ENCODE data around the gene KRT15.

The KRT15 gene

DNA sequence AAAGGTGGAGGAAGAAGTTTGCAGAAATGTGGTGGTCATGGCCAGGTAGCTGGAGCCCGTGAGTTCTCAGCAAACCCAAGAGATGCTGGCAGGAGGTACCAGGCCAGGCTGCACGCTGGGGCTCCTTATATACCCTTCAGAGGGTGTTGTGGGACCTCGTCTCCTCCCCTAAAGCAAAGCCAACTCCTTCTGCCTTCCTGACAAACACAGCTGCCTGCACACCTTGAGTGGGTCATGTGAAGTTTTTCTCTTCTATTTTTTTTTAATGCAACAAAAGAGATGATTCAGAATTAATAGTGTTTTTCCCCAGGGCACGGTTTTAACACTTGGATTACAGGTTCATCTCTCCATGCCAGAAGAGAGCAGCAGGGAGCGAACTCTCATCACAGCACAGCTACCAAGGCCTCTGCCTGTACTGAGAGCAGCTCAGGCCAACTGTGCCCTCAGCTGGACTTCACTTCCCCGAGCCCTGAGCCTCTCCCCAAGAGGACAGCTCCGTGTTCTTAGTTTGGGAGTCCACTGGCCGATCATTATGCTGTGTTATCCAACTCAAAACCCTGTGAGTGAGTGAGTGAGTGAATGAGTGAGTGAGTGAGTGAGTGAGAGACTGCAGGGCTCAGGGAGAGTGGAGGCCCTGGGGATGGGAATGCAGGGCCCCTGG is at the start of gene KRT15:
KRT15 (minus strand) TSS at position 102 of the 661 bp plus-strand sequence; CDS start at position 39, 63 bp downstream.
- no peak for DNase-seq

- no peak for DNase-seq
Observed at GRCh38 chr17:41567317-41567716, 48.6 kb upstream of the KRT15 start.

DNA sequence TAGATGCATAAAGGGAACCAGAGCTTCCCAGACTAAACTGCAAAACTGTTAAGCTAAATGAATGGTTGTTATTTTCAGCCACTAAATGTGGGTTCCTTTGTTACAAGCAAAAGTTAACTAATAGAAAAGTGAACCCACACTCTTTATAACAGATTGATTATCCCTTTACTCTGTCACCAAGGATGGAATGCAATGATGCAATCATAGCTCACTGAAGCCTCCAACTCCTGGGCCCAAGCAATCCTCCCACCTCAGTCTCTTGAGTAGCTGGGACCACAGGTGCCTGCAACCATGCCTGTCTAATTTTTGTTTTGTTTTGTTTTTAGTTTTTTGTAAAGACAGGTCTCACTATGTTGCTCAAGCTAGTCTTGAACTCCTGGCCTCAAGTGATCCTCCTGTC is 46.6 kb upstream of the KRT15 start:
- DNase-seq: no peak

DNA sequence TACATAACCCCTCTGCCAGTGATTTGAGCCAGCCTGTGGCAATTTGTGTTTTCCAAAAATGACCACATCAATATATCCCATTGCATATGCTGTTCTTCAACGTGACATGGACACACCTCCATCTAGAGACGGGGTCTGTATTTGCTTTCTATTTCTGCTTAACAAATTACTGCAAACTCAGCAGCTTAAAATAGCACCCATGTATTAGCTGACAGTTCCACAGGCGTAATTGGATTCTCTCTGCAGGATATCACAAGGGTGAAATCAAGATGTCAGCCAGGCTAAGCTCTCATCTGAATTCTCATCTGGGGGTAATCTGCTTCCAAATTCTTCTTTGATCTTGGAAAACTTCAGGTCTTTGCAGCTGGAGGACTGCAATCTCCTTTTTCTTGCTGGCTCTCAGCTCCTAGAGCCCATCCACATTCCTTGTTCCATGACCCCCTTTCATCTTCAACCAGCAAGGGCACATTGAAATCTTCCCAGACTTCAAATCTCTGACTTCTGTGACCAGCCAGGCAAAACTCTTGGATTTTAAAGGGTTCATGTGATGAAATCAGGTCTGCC is 45.0 kb upstream of the KRT15 start:
- no peak for DNase-seq

DNA sequence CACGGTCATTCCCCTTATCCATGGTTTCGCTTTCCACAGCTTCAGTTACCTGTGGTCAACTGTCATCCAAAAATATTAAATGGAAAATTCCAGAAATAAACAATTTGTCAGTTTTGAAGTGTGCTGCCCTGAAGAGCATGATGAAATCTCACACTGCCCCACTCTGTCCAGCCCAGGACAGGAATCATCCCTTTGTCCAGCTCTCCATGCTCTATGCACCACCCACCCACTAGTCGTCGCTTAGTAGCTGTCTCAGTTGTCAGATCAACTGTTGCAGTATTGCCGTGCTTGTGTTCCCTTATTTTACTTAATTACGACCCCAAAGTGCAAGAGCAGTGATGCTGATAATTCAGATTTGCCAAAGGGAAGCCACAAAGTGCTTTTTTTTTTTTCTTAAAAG is 42.9 kb upstream of the KRT15 start:
- DNase-seq: no peak

GRCh38 chr17:41559548-41559947 is 40.9 kb upstream of the KRT15 start:
- no peak for DNase-seq

- DNase-seq: no peak
Observed at GRCh38 chr17:41556931-41557330, 38.2 kb upstream of the KRT15 start.

DNA sequence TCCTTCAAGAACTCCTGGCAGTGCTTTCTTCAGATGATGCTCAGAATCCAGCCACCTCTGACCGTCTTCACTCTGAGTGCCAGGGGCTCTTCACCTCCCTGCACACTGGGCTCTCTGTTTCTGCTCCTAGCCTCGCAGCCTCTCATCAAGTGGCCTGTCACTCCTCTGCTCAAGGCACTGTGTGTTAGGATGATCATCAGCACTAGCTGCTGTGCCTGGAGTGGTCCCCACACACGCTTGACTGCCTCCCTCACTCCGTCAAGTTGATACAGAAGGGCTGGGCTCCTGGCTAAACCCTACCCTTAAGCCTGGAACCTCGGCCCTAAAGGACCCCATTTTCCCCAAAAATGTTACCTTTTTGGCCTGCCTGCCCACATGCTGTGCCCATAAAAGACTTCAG is 37.6 kb upstream of the KRT15 start:
- no peak for DNase-seq

DNA sequence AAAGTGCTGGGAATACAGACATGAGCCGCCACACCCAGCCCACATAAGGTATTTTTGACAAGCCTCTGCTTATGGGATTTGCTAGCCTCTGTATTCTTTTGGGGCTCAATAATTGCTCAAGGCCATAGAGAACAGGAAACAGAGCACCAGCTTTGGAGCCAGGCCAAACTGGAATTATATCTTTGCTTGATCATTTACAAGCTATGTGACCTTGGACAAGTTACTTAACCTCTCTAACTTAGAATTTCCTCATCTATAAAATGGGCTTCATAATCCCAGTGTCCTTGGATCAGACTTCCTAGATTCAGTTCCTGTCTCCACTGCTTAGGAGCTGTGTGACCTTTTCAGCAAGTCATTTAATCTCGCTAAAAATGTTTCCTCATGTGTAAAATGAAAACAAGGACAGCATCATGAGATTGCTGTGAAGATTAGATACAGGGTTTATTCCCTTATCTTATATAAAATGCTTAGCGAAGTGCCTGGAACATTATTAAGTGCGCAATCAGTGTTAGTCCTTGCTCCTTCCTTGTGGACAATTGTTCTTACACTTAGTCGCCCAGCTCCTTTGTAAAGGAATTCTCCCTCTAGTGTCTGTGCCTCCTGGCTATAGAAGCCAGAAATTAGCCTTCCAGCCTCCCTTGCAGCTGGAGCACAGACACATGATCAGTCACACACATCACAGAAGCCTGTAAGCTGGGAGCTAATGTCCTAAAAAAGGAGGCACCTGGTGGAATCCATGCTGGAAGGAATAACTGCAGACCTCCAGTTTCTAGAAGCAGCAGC is 36.6 kb upstream of the KRT15 start:
- no peak for DNase-seq

DNA sequence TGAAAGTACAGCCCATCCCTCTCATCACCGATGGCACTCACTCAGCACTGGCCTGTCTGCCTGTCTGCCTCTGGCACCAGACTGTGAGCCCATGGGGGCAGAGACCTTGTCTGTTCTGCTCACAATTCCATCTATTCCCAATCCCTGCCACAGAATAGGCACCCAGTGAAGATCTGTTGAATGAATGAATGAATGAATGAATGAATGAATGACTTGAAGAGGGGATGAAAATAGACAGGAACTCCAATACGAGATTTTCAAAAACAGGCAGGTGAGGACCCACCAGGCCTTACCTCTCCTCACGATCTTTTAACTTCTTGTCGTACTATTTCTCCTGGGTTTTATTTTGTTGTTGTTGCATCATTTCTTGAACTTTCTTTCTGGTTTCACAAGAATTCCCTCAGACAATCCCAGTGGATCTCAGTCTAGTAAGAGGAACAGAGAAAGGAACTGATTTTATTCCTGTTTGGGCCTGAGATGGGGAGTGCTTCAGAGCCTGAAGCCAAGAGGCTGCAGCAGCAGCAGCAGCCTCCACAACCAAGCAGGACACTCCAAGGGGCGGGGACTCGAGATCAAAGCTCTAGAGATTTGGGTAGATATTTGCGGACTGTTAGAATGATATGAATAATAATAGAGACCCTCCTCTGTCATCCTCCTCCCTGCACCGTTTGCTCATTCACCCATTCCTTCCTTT is 35.4 kb upstream of the KRT15 start:
- DNase-seq: no peak

DNA sequence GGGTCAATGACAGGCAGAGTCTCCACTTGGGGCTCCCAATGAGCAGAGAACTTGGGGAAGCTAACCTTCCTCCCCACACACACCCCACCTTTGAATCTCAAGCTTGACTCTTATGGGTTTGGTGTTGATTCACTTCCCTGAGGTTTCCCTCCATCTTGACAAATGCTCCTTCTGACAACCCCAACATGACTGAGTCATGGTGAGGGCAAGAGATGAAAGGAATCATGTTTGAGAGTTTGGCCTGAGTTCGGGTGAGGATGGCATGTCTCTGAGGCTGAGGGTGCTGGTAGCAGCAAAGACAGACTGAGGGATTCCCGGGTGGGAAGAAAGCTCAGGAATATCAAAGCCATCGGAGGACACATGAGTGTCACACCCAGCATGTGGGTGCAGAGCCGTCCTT is 34.5 kb upstream of the KRT15 start:
- DNase-seq: no peak

DNA sequence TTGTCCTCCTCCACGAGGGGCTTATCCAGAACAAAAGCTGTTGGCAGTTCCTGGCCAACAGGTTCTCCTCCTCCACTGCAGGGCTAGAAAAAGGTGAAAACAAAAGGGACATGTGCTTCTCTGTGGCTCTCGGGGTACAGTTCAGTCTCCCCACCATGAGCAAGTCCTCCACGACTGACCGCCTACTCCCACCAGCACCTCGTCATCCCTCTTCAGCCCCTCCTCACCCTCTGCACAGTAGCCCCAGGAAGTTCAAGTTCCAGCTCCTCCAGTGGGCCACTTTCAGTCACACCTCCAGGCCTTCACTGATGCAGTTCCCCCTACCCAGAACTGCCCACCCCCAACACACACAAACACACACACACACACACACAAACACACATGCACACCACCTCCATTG is 33.8 kb upstream of the KRT15 start:
- DNase-seq: no peak

GRCh38 chr17:41551365-41551764 is 32.7 kb upstream of the KRT15 start:
- DNase-seq: no peak

DNA sequence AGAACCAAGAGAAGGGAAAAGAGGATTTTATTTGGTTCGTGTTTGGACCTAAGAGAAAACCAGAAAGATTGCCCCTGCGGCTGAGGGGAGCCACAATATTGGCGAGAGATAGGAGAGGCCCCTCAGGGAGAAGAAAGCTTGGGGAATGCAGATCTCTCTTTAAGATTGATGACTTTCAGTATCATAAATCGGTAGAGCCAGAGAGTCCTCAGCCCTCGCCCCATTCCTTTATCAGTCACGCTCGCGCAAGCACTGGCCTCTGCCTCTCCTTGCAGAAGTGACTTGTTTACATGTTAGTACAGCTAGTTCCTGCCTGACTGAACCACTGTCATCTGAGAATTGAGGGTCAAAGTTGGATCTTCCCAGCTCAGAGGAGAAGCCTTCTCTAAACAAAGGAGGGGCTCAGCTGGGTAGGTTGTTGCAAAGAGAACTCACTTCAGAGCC is 30.9 kb upstream of the KRT15 start:
- DNase-seq: no peak

DNA sequence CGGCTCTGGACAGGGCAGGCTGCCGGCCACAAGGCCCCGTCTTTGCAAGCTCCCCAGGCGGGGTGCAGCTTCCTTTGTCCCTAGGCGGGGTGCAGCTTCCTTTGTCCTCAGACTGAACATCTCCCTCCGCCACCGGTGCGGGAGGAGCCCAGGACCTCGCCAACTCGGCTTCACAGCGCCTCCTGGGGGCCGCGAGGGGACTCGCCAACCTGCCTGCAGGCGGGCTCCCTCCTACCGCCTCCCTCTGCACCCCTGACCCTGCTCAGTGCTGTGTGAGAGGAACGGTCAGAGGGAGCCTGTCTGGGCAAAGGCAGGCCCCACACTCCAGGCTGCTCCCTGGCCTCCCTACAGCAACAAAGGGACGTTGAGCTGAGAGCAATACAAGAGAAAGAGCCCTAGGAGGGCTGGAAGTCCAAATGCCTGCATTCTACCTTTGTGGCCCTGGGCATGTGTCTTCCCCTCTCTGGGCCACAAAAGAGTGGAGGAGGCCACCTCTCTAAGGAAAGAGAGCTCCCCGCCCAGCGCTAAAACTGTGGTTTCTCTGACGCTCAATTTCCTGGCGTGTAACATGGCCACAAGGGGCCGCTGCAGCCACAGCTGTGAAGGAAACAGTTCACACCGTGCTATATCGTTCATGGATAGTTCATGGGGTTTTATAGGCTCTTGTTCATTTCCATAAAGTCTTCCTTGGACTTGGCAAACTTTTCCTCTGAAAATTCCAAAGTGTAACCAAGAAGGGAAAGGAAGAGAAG is 30.3 kb upstream of the KRT15 start:
- DNase-seq: peak; percentile 65

DNA sequence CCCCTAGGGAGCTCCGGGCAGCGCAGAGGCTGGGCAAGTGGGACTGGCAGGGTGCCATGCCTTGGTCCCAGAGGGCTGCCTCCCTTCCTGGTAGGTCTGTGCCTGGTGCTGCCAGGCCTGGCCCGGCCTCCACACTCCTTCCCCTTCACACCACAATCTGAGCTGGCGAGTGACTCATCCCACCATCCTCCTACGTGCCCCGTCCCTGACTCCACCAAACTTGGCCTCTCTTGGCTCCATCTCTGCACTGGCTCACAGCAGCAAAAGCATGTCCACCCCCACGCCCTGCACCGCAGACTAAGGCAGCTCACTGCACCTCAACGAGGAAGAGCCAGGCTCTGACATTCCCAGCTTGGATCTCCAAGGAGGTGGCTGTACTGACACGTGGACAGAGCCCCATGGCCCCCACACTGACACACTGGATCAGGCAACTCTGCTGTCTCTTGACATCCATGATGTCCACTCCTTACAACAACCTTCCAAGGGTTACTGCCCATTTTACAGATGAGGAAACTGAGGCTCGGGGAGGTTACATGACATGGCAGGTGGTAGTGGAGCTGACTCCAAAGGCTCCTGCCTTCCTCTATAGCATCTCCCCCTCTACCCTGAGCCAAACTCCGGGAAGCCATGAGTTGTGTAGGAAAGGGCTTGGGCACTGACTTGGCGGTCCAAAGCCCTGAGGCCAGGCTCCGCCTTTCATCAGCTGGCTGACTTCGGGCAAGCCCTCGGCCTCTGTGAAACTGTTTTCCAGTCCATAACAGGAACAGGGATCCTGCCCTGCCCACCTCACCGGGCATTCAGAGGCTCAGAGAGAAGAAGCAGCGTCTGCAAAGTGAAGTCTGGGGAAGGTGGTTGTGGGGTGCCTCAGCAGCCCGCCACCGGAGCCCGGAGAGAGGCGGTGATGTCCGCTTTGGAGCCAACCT is 29.5 kb upstream of the KRT15 start:
- no peak for DNase-seq

GRCh38 chr17:41547378-41547841 is 28.7 kb upstream of the KRT15 start:
- DNase-seq: no peak

DNA sequence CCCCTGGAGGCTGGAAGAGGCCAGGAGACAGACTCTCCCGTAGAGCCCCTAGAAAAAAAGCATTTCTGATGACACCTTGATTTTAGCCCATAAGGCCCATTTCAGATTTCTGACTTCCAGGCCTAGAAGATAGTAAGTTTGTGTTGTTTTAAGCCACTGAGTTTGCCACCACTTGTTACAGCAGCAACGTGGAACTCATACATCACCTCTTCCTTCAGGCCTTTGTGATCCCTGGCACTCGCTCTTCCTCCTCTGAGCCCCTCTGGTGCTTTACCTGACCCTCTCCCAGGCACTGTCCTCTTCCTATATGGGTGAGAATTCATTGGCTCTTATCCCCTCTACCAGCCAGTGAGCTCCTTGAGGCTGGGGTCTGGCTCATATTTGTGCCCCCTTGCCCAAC is 28.1 kb upstream of the KRT15 start:
- no peak for DNase-seq

- no peak for DNase-seq
Observed at GRCh38 chr17:41545829-41546410, 27.2 kb upstream of the KRT15 start.

GRCh38 chr17:41544935-41545334 is 26.2 kb upstream of the KRT15 start:
- DNase-seq: no peak

- DNase-seq: no peak
Observed at GRCh38 chr17:41544491-41544892, 25.8 kb upstream of the KRT15 start.

Measured in NCI-H1092 (cell line).